Gastrocnemius medialis (tissue), 4 donors: ENCODE results near the gene SGCD. TPM values are rescaled to one million over a fixed set of nuclear protein-coding genes. Genes with fewer than 3 reads are reported as not detected.

Experiments used
- ATAC-seq, 2 donors: fragments of 150-250 bp; one replicate each; pipeline ENCODE4 v1.9.1; 2016
- DNase-seq, 2 donors: peaks; one replicate each; pipeline ENCODE4 v3.0.0-alpha.2; 2019
- H3K27ac ChIP-seq, 4 donors: fragments of 200-600 bp; sonication (generic); 1 replicate in 1 of 4; 2 replicates in 3 of 4; pipeline ENCODE4 v1.5.1; 2016 to 2018; ENCODE audit warnings: mild to moderate bottlenecking in 2 of 4, moderate library complexity in 1 of 4
- H3K27me3 ChIP-seq, 3 donors: fragments of 200-600 bp; sonication (generic) in 2 of 3; 1 replicate in 1 of 3; 2 replicates in 2 of 3; pipeline versions ENCODE4 v1.5.1 to v1.6.0; 2016 to 2019; ENCODE audit warnings: mild to moderate bottlenecking in 1 of 3, moderate library complexity in 1 of 3
- H3K36me3 ChIP-seq, 2 donors: fragments of 200-600 bp; sonication (generic) in 1 of 2; one replicate each; pipeline ENCODE4 v1.5.1; 2017 to 2018
- H3K4me1 ChIP-seq, 2 donors: fragments of 200-600 bp; sonication (generic) in 1 of 2; one replicate each; pipeline ENCODE4 v1.5.1; 2016 to 2017; ENCODE audit warnings: mild to moderate bottlenecking in 2 of 2
- H3K4me3 ChIP-seq, 4 donors: fragments of 200-600 bp; sonication (generic) in 3 of 4; 1 replicate in 1 of 4; 2 replicates in 3 of 4; pipeline ENCODE4 v1.5.1; 2016 to 2019; ENCODE audit warnings: mild to moderate bottlenecking in 2 of 4
- H3K9me3 ChIP-seq, 3 donors: fragments of 200-600 bp; sonication (generic) in 2 of 3; 1 replicate in 1 of 3; 2 replicates in 2 of 3; pipeline ENCODE4 v1.5.1; 2016 to 2019
- POLR2A ChIP-seq, 2 donors: fragments of 450-650 bp; IDR thresholded peaks; one replicate each; pipeline ENCODE4 v1.6.1; 2017; ENCODE audit warnings: antibody characterized with exemption in 2 of 2, mild to moderate bottlenecking in 2 of 2, moderate library complexity in 2 of 2
- in situ Hi-C, 4 donors: fragments of 200-750 bp; cut with MboI; loops; one replicate each; pipeline versions ENCODE4 v1.15.0 to v1.8.0; 2017; ENCODE audit warnings: low sequenced_read_pairs in 4 of 4
- intact Hi-C: fragments of 100-400 bp; cut with DNase I; formaldehyde crosslinking; loops from one replicate; pipeline ENCODE4 v1.15.1; 2023; ENCODE audit warnings: low total_unique reads
- total RNA-seq, 4 donors: library from RNA; depleted of rRNA; stranded (reverse); fragments of >200 nt; gene quantifications; one replicate each; pipeline versions ENCODE4 v1.1.0 to v1.2.3, GENCODE V29; 2016
- TF ChIP-seq, protein P1 (sequence below), 5 experiments: fragments of 450-650 bp in 3 of 5; fragments of 200-600 bp in 2 of 5; sonication (generic) in 2 of 5; IDR thresholded peaks in 4 of 5; conservative IDR thresholded peaks in 1 of 5; 1 replicate in 4 of 5; 2 replicates in 1 of 5; pipeline ENCODE4 v1.5.1; 2016 to 2019; ENCODE audit warnings: antibody characterized with exemption in 5 of 5, mild to moderate bottlenecking in 3 of 5, moderate library complexity in 3 of 5

Gene SGCD
- total RNA-seq, 4 donors from 2014 or later = 8.2 to 53.5 (median 35.8) TPM

DNA sequence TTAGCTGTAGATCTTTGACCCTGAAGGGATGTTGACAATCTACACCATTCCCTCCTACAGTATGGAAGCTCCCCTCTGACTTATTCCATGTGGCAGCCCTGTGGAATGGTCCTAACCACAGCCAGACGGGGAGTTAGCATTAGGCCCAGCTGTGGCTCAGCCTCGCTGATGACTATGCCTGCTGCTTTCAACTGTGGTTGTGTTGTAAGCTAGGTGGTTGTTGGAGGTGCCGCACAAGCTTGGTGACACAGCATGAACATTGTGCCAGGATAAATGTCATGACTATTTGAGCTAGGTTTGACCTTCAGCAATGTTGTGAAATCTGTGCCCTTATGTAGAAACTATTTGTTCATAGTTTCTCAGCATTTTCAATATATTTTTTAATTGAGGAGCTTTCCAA, 40.6 kb downstream of the SGCD start:
- Histone ChIP-seq H3K9me3 (no peaks in the 10 kb centered on the region), H3K4me1 (peaks cover 40 to 50% of the 10 kb centered on the region in 2 donors), H3K36me3 (no peaks in the 10 kb centered on the region), H3K27ac (peak overlapping the region; percentile 31 to 72 (median 56)), H3K27me3 (no peaks in the 10 kb centered on the region), H3K4me3 (no peak overlapping the region)
- ATAC-seq (peak; percentile 95 to 98), DNase-seq (peak; percentile 34 to 83)
- in situ Hi-C loops (no loop called here), intact Hi-C loops (no loop called here)
- no peak for TF ChIP-seq POLR2A (IDR thresholded peaks at IDR 0.05)
- TF ChIP-seq, protein P1, sequence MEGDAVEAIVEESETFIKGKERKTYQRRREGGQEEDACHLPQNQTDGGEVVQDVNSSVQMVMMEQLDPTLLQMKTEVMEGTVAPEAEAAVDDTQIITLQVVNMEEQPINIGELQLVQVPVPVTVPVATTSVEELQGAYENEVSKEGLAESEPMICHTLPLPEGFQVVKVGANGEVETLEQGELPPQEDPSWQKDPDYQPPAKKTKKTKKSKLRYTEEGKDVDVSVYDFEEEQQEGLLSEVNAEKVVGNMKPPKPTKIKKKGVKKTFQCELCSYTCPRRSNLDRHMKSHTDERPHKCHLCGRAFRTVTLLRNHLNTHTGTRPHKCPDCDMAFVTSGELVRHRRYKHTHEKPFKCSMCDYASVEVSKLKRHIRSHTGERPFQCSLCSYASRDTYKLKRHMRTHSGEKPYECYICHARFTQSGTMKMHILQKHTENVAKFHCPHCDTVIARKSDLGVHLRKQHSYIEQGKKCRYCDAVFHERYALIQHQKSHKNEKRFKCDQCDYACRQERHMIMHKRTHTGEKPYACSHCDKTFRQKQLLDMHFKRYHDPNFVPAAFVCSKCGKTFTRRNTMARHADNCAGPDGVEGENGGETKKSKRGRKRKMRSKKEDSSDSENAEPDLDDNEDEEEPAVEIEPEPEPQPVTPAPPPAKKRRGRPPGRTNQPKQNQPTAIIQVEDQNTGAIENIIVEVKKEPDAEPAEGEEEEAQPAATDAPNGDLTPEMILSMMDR (IDR thresholded peaks at IDR 0.05 in 4 of 5, conservative IDR thresholded peaks at IDR 0.05 in 1 of 5) = no peak

DNA sequence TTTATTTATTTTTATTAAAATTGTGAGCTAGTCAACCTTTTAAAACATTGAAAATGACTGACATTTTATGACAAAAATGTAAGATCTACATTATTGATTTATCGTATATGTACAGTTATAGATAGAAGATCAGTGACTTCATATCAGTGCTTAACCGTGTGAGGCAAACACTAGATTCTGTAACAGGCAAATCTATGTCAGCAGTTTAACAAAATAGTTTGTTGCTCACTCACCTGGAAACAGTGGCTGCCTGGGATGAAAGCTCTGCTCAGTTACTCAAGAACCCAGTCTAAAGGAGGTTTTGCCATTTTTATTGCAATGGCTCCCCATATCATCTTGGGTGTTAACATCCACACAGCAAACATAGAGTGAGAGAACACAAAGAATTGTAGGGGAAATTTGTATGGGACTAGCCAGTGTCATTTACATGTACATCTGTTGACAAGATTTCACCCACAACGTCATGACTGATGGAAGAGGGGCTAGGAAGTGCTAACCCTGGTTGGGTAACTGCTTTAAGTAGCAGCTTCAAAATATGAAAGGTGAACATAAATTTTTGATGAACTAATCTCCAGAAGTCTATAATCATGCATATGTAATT, 49.0 kb downstream of the SGCD start:
- Histone ChIP-seq H3K27me3 (no peaks in the 10 kb centered on the region), H3K4me3 (no peak overlapping the region), H3K9me3 (no peaks in the 10 kb centered on the region), H3K27ac (no peak overlapping the region), H3K36me3 (no peaks in the 10 kb centered on the region), H3K4me1 (peaks cover 4 to 21% of the 10 kb centered on the region in 2 donors)
- in situ Hi-C loops = no loop called here
- TF ChIP-seq POLR2A (IDR thresholded peaks at IDR 0.05) = no peak
- TF ChIP-seq, protein P1 (IDR thresholded peaks at IDR 0.05 in 4 of 5, conservative IDR thresholded peaks at IDR 0.05 in 1 of 5) = no peak
- ATAC-seq (no peak), DNase-seq (no peak)
- intact Hi-C loops = no loop called here

DNA sequence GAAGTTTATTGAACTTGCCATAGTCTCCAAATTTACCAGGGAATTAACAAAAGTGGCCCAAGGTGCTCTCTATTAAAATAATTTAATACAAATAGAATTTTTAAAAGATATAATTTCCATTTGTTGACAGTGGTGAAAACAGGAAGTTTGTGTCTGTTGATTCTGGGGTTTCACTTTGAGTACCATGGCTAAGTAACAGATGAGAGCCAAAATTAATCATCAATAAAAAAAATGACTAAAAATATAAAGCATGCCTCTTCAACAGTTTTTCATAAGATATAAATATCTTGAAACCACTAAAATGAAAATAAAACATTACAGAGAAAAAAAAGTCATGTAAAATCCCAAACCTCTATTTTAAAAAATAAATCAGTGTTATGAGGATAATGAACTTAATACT, 49.8 kb downstream of the SGCD start:
- Histone ChIP-seq H3K4me1 (peaks cover 8 to 20% of the 10 kb centered on the region in 2 donors), H3K36me3 (no peaks in the 10 kb centered on the region), H3K27ac (no peak overlapping the region), H3K9me3 (no peaks in the 10 kb centered on the region), H3K27me3 (no peaks in the 10 kb centered on the region), H3K4me3 (no peak overlapping the region)
- TF ChIP-seq POLR2A (IDR thresholded peaks at IDR 0.05) = no peak
- TF ChIP-seq, protein P1 (IDR thresholded peaks at IDR 0.05 in 4 of 5, conservative IDR thresholded peaks at IDR 0.05 in 1 of 5) = no peak
- DNase-seq = no peak
- no peak for ATAC-seq
- in situ Hi-C loops = no loop called here
- intact Hi-C loops = no loop called here

DNA sequence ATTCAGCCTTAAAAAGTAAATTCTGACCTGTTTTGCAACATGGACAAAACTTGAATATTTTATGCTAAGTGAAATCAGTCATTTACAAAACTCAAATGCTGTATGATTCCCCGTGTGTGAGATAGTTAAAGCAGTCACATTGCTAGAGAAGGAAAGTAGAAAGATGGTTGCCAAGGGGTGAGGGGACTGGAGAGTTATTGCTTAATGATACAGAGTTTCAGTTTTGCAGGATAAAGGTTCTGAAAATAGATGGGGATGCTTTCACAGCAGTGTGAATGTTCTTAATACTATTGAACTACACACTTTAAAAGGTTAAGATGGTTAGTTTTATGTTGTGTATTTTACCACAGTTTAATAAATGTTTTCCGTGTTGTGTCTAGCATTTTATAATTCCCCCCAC, 51.2 kb downstream of the SGCD start:
- TF ChIP-seq, protein P1 (IDR thresholded peaks at IDR 0.05 in 4 of 5, conservative IDR thresholded peaks at IDR 0.05 in 1 of 5) = no peak
- no peak for TF ChIP-seq POLR2A (IDR thresholded peaks at IDR 0.05)
- H3K4me1 ChIP-seq = peaks cover 20 to 25% of the 10 kb centered on the region in 2 donors
- H3K27me3 ChIP-seq = no peaks in the 10 kb centered on the region
- intact Hi-C loops (no loop called here), in situ Hi-C loops (no loop called here)
- H3K27ac ChIP-seq = no peak overlapping the region
- DNase-seq = no peak
- no peaks in the 10 kb centered on the region for H3K9me3 ChIP-seq
- no peak overlapping the region for H3K4me3 ChIP-seq
- no peak for ATAC-seq
- no peaks in the 10 kb centered on the region for H3K36me3 ChIP-seq

DNA sequence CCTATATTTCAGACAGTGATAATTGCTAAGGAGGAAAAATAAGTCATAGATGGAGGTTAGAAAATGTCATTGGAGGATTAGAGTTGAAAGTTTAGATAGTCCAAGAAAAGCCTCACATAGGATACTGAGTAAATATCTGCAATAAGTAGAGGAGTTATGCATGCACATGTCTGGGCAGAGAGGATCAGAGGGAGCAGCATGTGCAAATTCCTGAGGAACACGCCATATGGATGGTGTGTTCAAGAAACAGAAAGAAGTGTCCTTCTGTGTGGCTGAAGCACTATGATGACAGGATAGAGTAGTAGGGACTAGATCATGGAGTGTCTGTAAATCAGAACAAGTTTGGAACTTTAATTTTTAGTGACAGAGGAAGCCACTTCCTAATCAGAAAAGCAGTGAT, 52.2 kb downstream of the SGCD start:
- Histone ChIP-seq H3K4me1 (peaks cover 26 to 34% of the 10 kb centered on the region in 2 donors), H3K4me3 (no peak overlapping the region), H3K36me3 (no peaks in the 10 kb centered on the region), H3K9me3 (no peaks in the 10 kb centered on the region), H3K27ac (peak overlapping the region in 1 of 4 donors; percentile 1), H3K27me3 (no peaks in the 10 kb centered on the region)
- intact Hi-C loops = no loop called here
- in situ Hi-C loops = no loop called here
- ATAC-seq (no peak), DNase-seq (no peak)
- TF ChIP-seq POLR2A (IDR thresholded peaks at IDR 0.05) = no peak
- TF ChIP-seq, protein P1 (IDR thresholded peaks at IDR 0.05 in 4 of 5, conservative IDR thresholded peaks at IDR 0.05 in 1 of 5) = no peak
